HCT116 (cell line): ENCODE data around the gene PAX1. TPM values are rescaled to one million over a fixed set of nuclear protein-coding genes. Genes with fewer than 3 reads are reported as not detected.

Experiments
- ATAC-seq: fragments of 200-7000 bp; cut with Tn5 transposase; 2 replicates; pipeline ENCODE4 v1.9.1; 2020; ENCODE audit warnings: mild to moderate bottlenecking, moderate library complexity
- BruUV-seq: library from RNA; stranded (reverse); fragments of 400-500 nt; replicated peaks from 2 replicates; lab custom pipeline; 2021; lab: Mats Ljungman, UMichigan
- CTCF ChIA-PET: fragments of 300-600 bp; sonication (Branson Sonifier 250); formaldehyde crosslinking; loops from one replicate; lab custom pipeline; 2021; ENCODE audit warnings: antibody characterized with exemption; lab: Charles Lee
- POLR2A ChIA-PET: fragments of 300-600, 350-600 bp; sonication (Branson Sonifier 250); formaldehyde crosslinking; loops from one replicate; lab custom pipeline; 2021; ENCODE audit warnings: antibody characterized with exemption; lab: Charles Lee
- RAD21 ChIA-PET, 2 experiments: fragments of 300-600 bp; sonication (Branson Sonifier 250); formaldehyde crosslinking; loops; one replicate each; lab custom pipeline; 2023; ENCODE audit warnings: low total read pairs in 2 of 2; ENCODE audit not compliant: uncharacterized antibody in 2 of 2, unreplicated experiment in 2 of 2, low non-redundant PET in 1 of 2; lab: Charles Lee
- DNase-seq: peaks from one replicate; pipeline ENCODE4 v3.0.0-alpha.2; 2010; ENCODE audit warnings: low read depth, low spot score
- H2AFZ ChIP-seq: fragments of 200-600 bp; shearing (Covaris generic), sonication (generic); 2 replicates; pipeline ENCODE4 v1.6.1; 2017; ENCODE audit warnings: low read depth, mixed run types, mixed read lengths, antibody characterized with exemption, low read length; ENCODE audit not compliant: poor library complexity, severe bottlenecking
- H3K27ac ChIP-seq: 2 replicates; pipeline ENCODE4 v1.5.1; 2012; ENCODE audit warnings: low read depth, low read length
- H3K27me3 ChIP-seq: fragments of 200-600 bp; sonication (generic); 2 replicates; pipeline ENCODE4 v1.6.1; 2016; ENCODE audit warnings: mixed run types, low read length, mixed read lengths; ENCODE audit not compliant: insufficient read depth
- H3K36me3 ChIP-seq, 2 experiments: fragments of 200-500 bp in 1 of 2; fragments of 200-600 bp in 1 of 2; sonication (Bioruptor generic) in 1 of 2; sonication (generic) in 1 of 2; 2 replicates each; pipeline versions ENCODE4 v1.5.1 to v1.6.1; 2014 to 2016; ENCODE audit warnings: low read length in 2 of 2, inconsistent platforms in 1 of 2, mixed read lengths in 1 of 2, mixed run types in 1 of 2; ENCODE audit not compliant: insufficient read depth in 2 of 2, control insufficient read depth in 1 of 2
- H3K4me1 ChIP-seq, 2 experiments: fragments of 200-600 bp in 1 of 2; sonication (generic) in 1 of 2; 2 replicates each; pipeline versions ENCODE4 v1.5.1 to v1.6.1; 2012 to 2017; ENCODE audit warnings: low read length in 2 of 2, inconsistent platforms in 1 of 2, mild to moderate bottlenecking in 1 of 2, mixed read lengths in 1 of 2, mixed run types in 1 of 2, moderate library complexity in 1 of 2; ENCODE audit not compliant: insufficient read depth in 2 of 2, control insufficient read depth in 1 of 2
- H3K4me2 ChIP-seq: fragments of 200-600 bp; sonication (generic); 2 replicates; pipeline ENCODE4 v1.6.1; 2017; ENCODE audit warnings: mixed run types, low read length, mixed read lengths
- H3K4me3 ChIP-seq, 2 experiments: fragments of 200-600 bp in 1 of 2; sonication (generic) in 1 of 2; replicated peaks in 1 of 2; 2 replicates each; pipeline ENCODE4 v1.5.1; 2011 to 2016; ENCODE audit warnings: low read length in 2 of 2, control low read depth in 1 of 2, low read depth in 1 of 2, mild to moderate bottlenecking in 1 of 2, mixed read lengths in 1 of 2, mixed run types in 1 of 2
- H3K79me2 ChIP-seq: fragments of 200-600 bp; sonication (generic); 2 replicates; pipeline ENCODE4 v1.6.1; 2017; ENCODE audit warnings: mild to moderate bottlenecking, mixed run types, low read length, moderate library complexity, mixed read lengths; ENCODE audit not compliant: insufficient read depth
- H3K9ac ChIP-seq: fragments of 200-600 bp; sonication (generic); 2 replicates; pipeline ENCODE4 v1.6.1; 2016; ENCODE audit warnings: low read length, mixed read lengths
- H3K9me2 ChIP-seq: fragments of 200-600 bp; sonication (generic), shearing (Covaris generic); 2 replicates; pipeline ENCODE4 v1.6.1; 2017; ENCODE audit warnings: mixed run types, mild to moderate bottlenecking, moderate library complexity; ENCODE audit not compliant: insufficient read depth
- H3K9me3 ChIP-seq, 2 experiments: fragments of 200-500 bp in 1 of 2; fragments of 200-600 bp in 1 of 2; sonication (Bioruptor generic) in 1 of 2; sonication (generic) in 1 of 2; 2 replicates each; pipeline ENCODE4 v1.6.1; 2014 to 2017; ENCODE audit warnings: low read length in 2 of 2, mixed read lengths in 2 of 2, inconsistent platforms in 1 of 2, low read depth in 1 of 2, mild to moderate bottlenecking in 1 of 2, mixed run types in 1 of 2, moderate library complexity in 1 of 2; ENCODE audit not compliant: control insufficient read depth in 1 of 2, insufficient read depth in 1 of 2
- H4K20me1 ChIP-seq: fragments of 200-600 bp; sonication (generic), shearing (Covaris generic); 2 replicates; pipeline ENCODE4 v1.6.1; 2017; ENCODE audit warnings: mixed run types, mild to moderate bottlenecking, moderate library complexity; ENCODE audit not compliant: insufficient read depth
- CEBPB ChIP-seq: IDR thresholded peaks from 2 replicates; pipeline ENCODE4 v1.6.1; 2012; ENCODE audit warnings: low read depth
- CTCF ChIP-seq, 3 experiments: fragments of 200-600 bp in 1 of 3; sonication (generic) in 1 of 3; IDR thresholded peaks in 2 of 3; conservative IDR thresholded peaks in 1 of 3; 2 replicates each; pipeline ENCODE4 v1.5.1; 2012 to 2017; ENCODE audit warnings: low read depth in 2 of 3, low read length in 2 of 3, antibody characterized with exemption in 1 of 3, borderline replicate concordance in 1 of 3, control low read depth in 1 of 3, mild to moderate bottlenecking in 1 of 3, mixed read lengths in 1 of 3, mixed run types in 1 of 3, moderate library complexity in 1 of 3; ENCODE audit not compliant: insufficient read depth in 1 of 3
- EGR1 ChIP-seq: IDR thresholded peaks from 2 replicates; pipeline ENCODE4 v1.6.1; 2012; ENCODE audit warnings: low read depth
- ELF1 ChIP-seq: IDR thresholded peaks from 2 replicates; pipeline ENCODE4 v1.6.1; 2012; ENCODE audit warnings: low read depth, borderline replicate concordance
- POLR2A ChIP-seq: IDR thresholded peaks from 2 replicates; pipeline ENCODE4 v1.7.0; 2011; ENCODE audit warnings: borderline replicate concordance; ENCODE audit not compliant: insufficient read depth, insufficient read length; ENCODE audit errors: extremely low read depth
- RAD21 ChIP-seq: IDR thresholded peaks from 2 replicates; pipeline ENCODE4 v1.6.1; 2012; ENCODE audit warnings: low read depth, mild to moderate bottlenecking
- SIN3A ChIP-seq: IDR thresholded peaks from 2 replicates; pipeline ENCODE4 v1.6.1; 2012; ENCODE audit warnings: low read depth
- SRF ChIP-seq: IDR thresholded peaks from 2 replicates; pipeline ENCODE4 v1.6.1; 2012; ENCODE audit warnings: low read depth
- intact Hi-C: fragments of 100-400 bp; cut with micrococcal nuclease; formaldehyde crosslinking; loops from 2 replicates; pipeline ENCODE4 v1.10.0; 2022
- total RNA-seq: library from RNA; stranded (reverse); gene quantifications from one replicate; pipeline ENCODE4 v1.2.1, GENCODE V29; 2021; ENCODE audit not compliant: unreplicated experiment
- TF ChIP-seq, protein P1 (sequence below): IDR thresholded peaks from 2 replicates; pipeline ENCODE4 v1.6.1; 2012

Gene PAX1
- total RNA-seq, 1 experiment from 2014 or later = not detected

DNA sequence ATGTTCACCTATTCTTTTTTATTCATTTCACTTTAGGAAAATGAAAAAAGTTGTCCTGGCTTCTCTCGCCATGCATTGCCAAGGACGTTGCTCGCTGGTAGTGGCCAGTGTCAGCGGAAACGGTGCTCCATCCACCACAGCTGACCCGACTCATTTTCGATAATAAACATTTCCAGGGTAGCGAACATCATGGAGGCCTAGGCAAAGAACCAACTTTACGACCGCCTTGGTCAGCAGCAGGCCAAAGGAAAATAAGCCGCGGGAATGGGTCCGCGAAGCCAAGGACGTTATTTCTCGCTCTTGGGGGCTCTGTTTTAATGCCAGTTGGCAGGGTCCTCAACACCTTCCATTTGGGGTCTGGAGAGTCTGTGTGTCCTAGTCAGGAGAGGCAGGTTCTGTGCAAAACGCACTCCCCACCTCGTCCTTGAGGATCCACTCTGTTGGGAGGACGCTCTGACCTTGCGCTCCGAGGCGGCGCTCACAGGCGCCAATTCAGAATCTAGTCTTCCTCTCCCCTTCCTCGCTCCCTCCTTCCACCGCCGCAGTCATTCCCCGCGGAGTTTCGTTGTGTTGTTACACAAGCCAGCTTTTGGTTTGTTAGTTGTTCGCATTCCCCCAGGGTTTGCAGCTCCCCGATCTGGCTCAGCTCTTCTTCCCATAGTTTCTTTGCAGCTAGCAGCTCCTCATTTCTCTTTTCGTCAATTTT, 4.1 kb upstream of the PAX1 start:
- Histone ChIP-seq H4K20me1 (no peaks in the 10 kb centered on the region), H2AFZ (no peak overlapping the region), H3K9me3 (no peaks in the 10 kb centered on the region), H3K27ac (no peak overlapping the region), H3K79me2 (no peaks in the 10 kb centered on the region), H3K4me3 (no peak overlapping the region), H3K9ac (no peak overlapping the region), H3K4me2 (no peak overlapping the region), H3K4me1 (no peaks in the 10 kb centered on the region), H3K9me2 (no peaks in the 10 kb centered on the region), H3K27me3 (peaks cover 18% of the 10 kb centered on the region; the same call in 1 of the 2 replicates), H3K36me3 (no peaks in the 10 kb centered on the region)
- DNase-seq (no peak), ATAC-seq (no peak)
- ChIA-PET RAD21 (no interaction called here), CTCF (no interaction called here), POLR2A (no interaction called here)
- intact Hi-C loops = no loop called here
- no peak for TF ChIP-seq POLR2A
- TF ChIP-seq CEBPB = no peak
- TF ChIP-seq CTCF (IDR thresholded peaks at IDR 0.05 in 2 of 3, conservative IDR thresholded peaks at IDR 0.05 in 1 of 3; ENCODE audit: borderline replicate concordance in 1 of 3, insufficient read depth in 1 of 3, low read depth in 2 of 3, low read length in 2 of 3) = no peak
- TF ChIP-seq RAD21 = no peak
- no peak for TF ChIP-seq SRF
- TF ChIP-seq SIN3A = no peak
- no peak for TF ChIP-seq ELF1
- TF ChIP-seq, protein P1, sequence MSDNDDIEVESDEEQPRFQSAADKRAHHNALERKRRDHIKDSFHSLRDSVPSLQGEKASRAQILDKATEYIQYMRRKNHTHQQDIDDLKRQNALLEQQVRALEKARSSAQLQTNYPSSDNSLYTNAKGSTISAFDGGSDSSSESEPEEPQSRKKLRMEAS = no peak
- no peak for TF ChIP-seq EGR1
- BruUV-seq = no TSS peak
